HAP-1 (cell line): Measurements from ENCODE around the gene EBF3.

Source experiments
- DNase-seq, 2 experiments: peaks; one replicate each; pipeline ENCODE4 v3.0.0-alpha.2; 2016 to 2020; ENCODE audit warnings: low spot score in 2 of 2
- H3K27me3 ChIP-seq: fragments of 250-450 bp; sonication (Bioruptor Pico); 2 replicates; pipeline ENCODE4 v1.5.1; 2020; ENCODE audit warnings: low read depth, mild to moderate bottlenecking, moderate library complexity
- H3K36me3 ChIP-seq: fragments of 250-450 bp; sonication (Bioruptor Pico); replicated peaks from 2 replicates; pipeline ENCODE4 v1.5.1; 2020; ENCODE audit warnings: mild to moderate bottlenecking
- H3K4me1 ChIP-seq: fragments of 250-450 bp; sonication (Bioruptor Pico); 2 replicates; pipeline ENCODE4 v1.5.1; 2020; ENCODE audit warnings: mild to moderate bottlenecking
- H3K4me3 ChIP-seq: fragments of 250-450 bp; sonication (Bioruptor Pico); 2 replicates; pipeline ENCODE4 v1.5.1; 2020; ENCODE audit warnings: mild to moderate bottlenecking, moderate library complexity
- H3K9me3 ChIP-seq: fragments of 250-450 bp; sonication (Bioruptor Pico); 2 replicates; pipeline ENCODE4 v1.5.1; 2020; ENCODE audit warnings: mild to moderate bottlenecking, moderate library complexity
- in situ Hi-C: fragments of 300-500 bp; cut with MboI; formaldehyde crosslinking; loops from 3 replicates; pipeline ENCODE4 v1.14.3; 2020; ENCODE audit warnings: low sequenced_read_pairs, inconsistent platforms, mixed read lengths

The EBF3 gene

GRCh38 chr10:129960481-129961156, 3.5 kb downstream of the EBF3 start:
- in situ Hi-C loops: loop anchor here (5.0 to 25.0 kb wide), 5 partner anchors 113 to 1823 kb away; partner anchors contain the start of genes GLRX3, MGMT and MKI67
- Histone ChIP-seq H3K4me1 (peaks cover 47% of the 10 kb centered on the region), H3K27me3 (no peaks in the 10 kb centered on the region), H3K9me3 (no peaks in the 10 kb centered on the region), H3K36me3 (peaks cover 8% of the 10 kb centered on the region), H3K4me3 (peak overlapping the region; percentile 49)
- no peak for DNase-seq

GRCh38 chr10:129959544-129960480, 4.3 kb downstream of the EBF3 start:
- peak in 1 of 2 experiments; percentile 56 for DNase-seq
- peaks cover 8% of the 10 kb centered on the region for H3K36me3 ChIP-seq
- no peaks in the 10 kb centered on the region for H3K9me3 ChIP-seq
- peaks cover 54% of the 10 kb centered on the region for H3K4me1 ChIP-seq
- H3K4me3 ChIP-seq: peak overlapping the region; percentile 49
- in situ Hi-C loops: loop anchor here (5.0 to 25.0 kb wide), 5 partner anchors 113 to 1823 kb away; partner anchors contain the start of genes GLRX3, MGMT and MKI67
- H3K27me3 ChIP-seq: no peaks in the 10 kb centered on the region

- H3K27me3 ChIP-seq: no peaks in the 10 kb centered on the region
- peaks cover 63% of the 10 kb centered on the region for H3K4me1 ChIP-seq
- in situ Hi-C loops: loop anchor here (25.0 kb wide), 3 partner anchors 497 to 1822 kb away; partner anchors contain the start of genes MGMT and MKI67
- H3K36me3 ChIP-seq: peaks cover 8% of the 10 kb centered on the region
- no peaks in the 10 kb centered on the region for H3K9me3 ChIP-seq
- H3K4me3 ChIP-seq: peak overlapping the region; percentile 22
- peak; percentile 41 to 72 for DNase-seq
These were observed 5.2 kb downstream of the EBF3 start for GRCh38 chr10:129958629-129959543.

DNA sequence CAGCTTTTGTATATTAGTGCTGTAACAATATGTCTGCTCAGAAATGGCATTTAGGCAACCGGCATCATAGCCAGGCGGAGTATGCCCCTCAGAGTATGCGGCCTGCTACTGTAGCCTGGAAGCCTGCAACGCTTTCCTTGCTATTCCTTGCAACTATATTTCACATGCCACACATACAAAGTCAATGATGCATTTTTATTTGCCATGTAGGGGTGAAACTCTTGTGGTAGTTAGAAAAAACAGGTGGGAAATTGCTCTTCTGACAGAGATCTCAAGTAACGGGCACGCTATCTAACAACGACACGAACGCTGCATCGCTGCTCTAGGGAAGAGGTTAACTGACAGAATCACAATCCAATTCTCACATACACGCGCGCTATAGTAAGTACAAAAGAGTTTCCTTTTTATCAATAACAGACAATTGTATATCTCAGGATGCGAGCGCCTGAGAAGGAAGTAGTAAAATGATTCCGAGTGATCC, 5.9 kb downstream of the EBF3 start:
- H3K9me3 ChIP-seq: no peaks in the 10 kb centered on the region
- peaks cover 70% of the 10 kb centered on the region for H3K4me1 ChIP-seq
- H3K4me3 ChIP-seq: peak overlapping the region; percentile 22
- DNase-seq: peak; percentile 54 to 60
- in situ Hi-C loops: loop anchor here (25.0 kb wide), 3 partner anchors 496 to 1821 kb away; partner anchors contain the start of genes MGMT and MKI67
- H3K27me3 ChIP-seq: no peaks in the 10 kb centered on the region
- H3K36me3 ChIP-seq: peaks cover 8% of the 10 kb centered on the region

- peaks cover 5% of the 10 kb centered on the region for H3K36me3 ChIP-seq
- in situ Hi-C loops: loop anchor here (25.0 kb wide), 3 partner anchors 495 to 1820 kb away; partner anchors contain the start of genes MGMT and MKI67
- peaks cover 82% of the 10 kb centered on the region for H3K4me1 ChIP-seq
- no peaks in the 10 kb centered on the region for H3K27me3 ChIP-seq
- H3K4me3 ChIP-seq: no peak overlapping the region
- peak in 1 of 2 experiments; percentile 41 for DNase-seq
- H3K9me3 ChIP-seq: no peaks in the 10 kb centered on the region
These were observed 7.0 kb downstream of the EBF3 start for GRCh38 chr10:129956876-129957673.

DNA sequence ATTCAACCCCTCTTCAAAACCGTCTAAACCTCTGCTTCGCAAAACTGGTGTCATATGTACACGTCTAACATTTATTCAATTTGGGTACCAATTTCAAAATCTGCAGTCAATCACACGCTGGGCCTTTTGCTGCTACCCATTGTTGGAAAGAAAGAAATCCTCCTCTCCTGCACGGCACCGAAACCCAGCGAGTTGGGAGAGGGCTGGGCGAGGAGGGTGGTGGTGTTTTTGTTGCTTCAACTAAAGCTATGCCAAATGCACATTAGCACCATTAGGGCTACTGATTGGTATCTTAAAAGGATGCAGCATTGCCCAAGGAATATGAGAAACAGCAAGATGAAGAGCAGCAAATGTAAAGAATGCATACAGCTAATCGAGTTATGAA, 7.8 kb downstream of the EBF3 start:
- Histone ChIP-seq H3K9me3 (no peaks in the 10 kb centered on the region), H3K36me3 (peaks cover 5% of the 10 kb centered on the region), H3K4me1 (peaks cover 78% of the 10 kb centered on the region), H3K4me3 (no peak overlapping the region), H3K27me3 (no peaks in the 10 kb centered on the region)
- in situ Hi-C loops: loop anchor here (25.0 kb wide), 3 partner anchors 494 to 1819 kb away; partner anchors contain the start of genes MGMT and MKI67
- DNase-seq: peak in 1 of 2 experiments; percentile 49

GRCh38 chr10:129955601-129956285, 8.3 kb downstream of the EBF3 start:
- in situ Hi-C loops: loop anchor here (25.0 kb wide), 3 partner anchors 493 to 1818 kb away; partner anchors contain the start of genes MGMT and MKI67
- Histone ChIP-seq H3K4me3 (no peak overlapping the region), H3K27me3 (no peaks in the 10 kb centered on the region), H3K9me3 (no peaks in the 10 kb centered on the region), H3K36me3 (peaks cover 5% of the 10 kb centered on the region), H3K4me1 (peaks cover 74% of the 10 kb centered on the region)
- peak in 1 of 2 experiments; percentile 53 for DNase-seq

DNA sequence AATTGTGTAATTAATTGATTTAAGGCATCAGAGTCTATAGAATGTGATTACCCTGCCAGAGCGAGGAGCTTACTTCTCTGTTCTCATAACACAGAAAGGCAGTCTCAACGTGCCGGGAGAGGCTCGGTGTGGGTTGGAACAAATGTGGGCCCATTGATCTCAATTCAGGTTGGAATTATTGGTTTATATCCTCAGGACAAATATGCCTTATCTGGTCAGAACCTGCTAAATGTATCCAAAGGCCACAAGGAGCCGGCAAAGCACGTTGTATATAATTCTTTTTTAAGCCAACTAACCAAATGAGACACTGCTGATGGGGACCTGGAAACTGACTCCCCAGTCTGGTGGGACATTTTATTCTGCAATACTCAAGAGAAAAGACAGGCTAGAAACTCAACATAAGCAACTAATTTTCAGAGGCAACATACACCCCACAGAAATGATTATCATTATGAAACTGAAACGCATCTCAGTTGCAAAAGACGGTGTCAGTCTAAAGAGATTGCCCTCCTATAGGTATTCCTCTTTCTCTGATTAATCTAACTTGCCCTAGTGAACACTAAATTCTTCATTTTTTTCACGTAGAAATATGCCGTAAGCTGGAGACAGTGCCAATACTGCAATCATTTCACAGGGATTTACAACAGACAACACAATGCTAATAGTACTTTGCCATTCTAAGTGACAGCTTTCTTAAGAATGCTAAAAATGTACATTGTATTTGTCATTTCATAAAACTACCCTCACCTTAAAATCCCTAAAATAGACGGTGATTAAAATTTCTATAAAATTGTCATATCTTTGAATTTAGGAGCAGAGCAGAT, 9.4 kb downstream of the EBF3 start:
- in situ Hi-C loops: loop anchor here (25.0 kb wide), 3 partner anchors 492 to 1817 kb away; partner anchors contain the start of genes MGMT and MKI67
- no peaks in the 10 kb centered on the region for H3K9me3 ChIP-seq

DNA sequence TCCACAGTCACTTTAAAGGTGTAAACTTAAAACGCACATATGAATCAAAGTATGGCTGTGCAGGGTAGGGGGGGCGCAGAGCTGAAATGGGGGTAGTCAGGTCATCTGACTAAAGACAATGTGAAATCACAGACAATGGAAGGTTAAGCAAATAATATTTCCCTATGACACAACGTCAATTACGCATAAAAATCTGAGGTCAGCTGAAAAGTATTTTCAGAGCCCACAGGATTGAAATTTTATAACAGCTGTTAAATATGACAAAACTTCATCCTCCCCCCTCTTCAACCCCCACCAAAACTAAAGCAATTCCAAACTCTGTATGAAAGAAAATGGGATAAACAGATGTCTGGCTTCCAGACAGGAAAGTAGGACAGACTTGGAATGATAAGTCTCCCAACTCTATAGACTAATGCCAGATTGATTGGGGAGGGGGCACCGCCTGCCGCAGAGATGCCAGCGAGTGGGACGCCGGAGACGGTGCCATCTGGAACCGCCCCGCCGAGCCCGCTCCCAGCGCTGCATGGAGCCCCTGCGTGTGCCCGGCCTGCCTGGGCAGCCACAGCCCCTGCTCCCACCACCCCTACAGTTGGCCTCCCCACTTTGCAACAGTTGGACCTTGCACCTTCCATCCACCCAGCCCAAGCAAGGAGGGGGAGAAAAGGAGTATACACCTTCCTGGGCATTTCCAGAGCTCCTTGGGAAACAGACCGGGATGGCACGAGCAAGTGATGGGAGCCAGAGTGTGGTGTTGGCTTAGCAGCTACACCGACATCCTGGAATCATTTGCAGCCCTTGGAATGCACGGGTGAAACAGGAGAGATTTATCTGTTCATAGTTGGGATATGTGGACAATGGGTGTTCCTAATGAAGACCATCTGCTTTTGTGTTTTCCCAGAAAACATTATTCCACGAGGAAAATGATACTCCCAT, 10.7 kb downstream of the EBF3 start:
- H3K36me3 ChIP-seq: peaks cover 5% of the 10 kb centered on the region
- H3K9me3 ChIP-seq: no peaks in the 10 kb centered on the region
- no peaks in the 10 kb centered on the region for H3K27me3 ChIP-seq
- no peak overlapping the region for H3K4me3 ChIP-seq
- no peak for DNase-seq
- in situ Hi-C loops: loop anchor here (25.0 kb wide), 3 partner anchors 491 to 1816 kb away; partner anchors contain the start of genes MGMT and MKI67
- H3K4me1 ChIP-seq: peaks cover 78% of the 10 kb centered on the region

More for the DNA sequence above, 9.4 kb downstream of the EBF3 start:
- Histone ChIP-seq H3K4me1 (peaks cover 80% of the 10 kb centered on the region), H3K27me3 (no peaks in the 10 kb centered on the region), H3K36me3 (peaks cover 5% of the 10 kb centered on the region), H3K4me3 (no peak overlapping the region)
- DNase-seq: no peak
